ENCODE results near the gene TLE2.

DNA sequence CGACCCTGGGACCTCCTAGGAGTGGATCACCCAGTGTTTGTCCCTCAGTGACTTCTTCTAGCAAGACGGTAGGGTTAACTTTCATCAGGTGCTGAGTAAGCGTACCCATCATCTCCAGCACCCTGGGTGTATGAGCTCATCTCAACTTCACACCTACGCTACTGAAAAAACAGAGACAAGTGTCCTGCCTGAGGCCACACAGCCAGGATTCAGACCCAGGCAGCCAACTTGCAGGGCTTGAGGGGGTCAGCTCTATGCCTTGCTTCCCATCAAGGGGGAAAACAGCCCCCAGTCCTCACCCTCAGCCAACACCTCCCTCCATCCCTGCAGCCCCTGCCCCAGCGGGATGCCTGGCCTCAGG lies 4.6 kb downstream of the TLE2 start:
- TF ChIP-seq, protein P1, sequence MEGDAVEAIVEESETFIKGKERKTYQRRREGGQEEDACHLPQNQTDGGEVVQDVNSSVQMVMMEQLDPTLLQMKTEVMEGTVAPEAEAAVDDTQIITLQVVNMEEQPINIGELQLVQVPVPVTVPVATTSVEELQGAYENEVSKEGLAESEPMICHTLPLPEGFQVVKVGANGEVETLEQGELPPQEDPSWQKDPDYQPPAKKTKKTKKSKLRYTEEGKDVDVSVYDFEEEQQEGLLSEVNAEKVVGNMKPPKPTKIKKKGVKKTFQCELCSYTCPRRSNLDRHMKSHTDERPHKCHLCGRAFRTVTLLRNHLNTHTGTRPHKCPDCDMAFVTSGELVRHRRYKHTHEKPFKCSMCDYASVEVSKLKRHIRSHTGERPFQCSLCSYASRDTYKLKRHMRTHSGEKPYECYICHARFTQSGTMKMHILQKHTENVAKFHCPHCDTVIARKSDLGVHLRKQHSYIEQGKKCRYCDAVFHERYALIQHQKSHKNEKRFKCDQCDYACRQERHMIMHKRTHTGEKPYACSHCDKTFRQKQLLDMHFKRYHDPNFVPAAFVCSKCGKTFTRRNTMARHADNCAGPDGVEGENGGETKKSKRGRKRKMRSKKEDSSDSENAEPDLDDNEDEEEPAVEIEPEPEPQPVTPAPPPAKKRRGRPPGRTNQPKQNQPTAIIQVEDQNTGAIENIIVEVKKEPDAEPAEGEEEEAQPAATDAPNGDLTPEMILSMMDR (IDR thresholded peaks at IDR 0.05), result no peak
- TF ChIP-seq SIN3A (IDR thresholded peaks at IDR 0.05; ENCODE audit: borderline replicate concordance, insufficient read depth, low read depth, low read length), result no peak

Data from Panc1 (cell line).